GM21723 (cell line): ENCODE data around the gene ELF5.

Experiments used
- ATAC-seq: cut with Tn5 transposase; IDR thresholded peaks from one replicate; pipeline ENCODE4 v1.9.1; 2021; ENCODE audit warnings: mild to moderate bottlenecking, moderate library complexity; ENCODE audit not compliant: unreplicated experiment

The ELF5 gene

GRCh38 chr11:34513682-34514449, at the start of gene ELF5:
ELF5 (minus strand) TSS chr11:34513794; CDS start chr11:34505749, 8,045 bp downstream.
- ATAC-seq, result no peak

DNA sequence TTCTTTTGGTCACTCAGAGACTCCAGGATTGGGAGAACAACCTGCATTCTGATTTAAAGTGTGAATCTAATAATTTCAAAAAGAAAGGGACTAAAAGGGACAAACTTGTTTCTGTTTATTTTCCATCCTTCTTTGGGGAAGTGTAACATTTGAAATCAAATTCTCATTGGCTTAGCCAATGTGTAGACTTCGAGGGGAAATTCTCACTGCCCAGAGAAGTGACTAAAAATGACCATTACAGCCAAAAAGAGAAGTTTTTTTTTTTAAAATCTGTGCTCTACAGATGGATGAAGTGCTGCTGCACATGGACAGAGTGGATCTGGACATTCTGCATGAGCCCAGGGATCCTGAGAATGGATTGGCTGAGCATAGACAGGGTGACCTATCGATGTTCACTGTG, 49.4 kb upstream of the ELF5 start:
- ATAC-seq, result no peak

GRCh38 chr11:34560511-34560910, 46.9 kb upstream of the ELF5 start:
- ATAC-seq, result no peak

GRCh38 chr11:34558673-34559072, 45.1 kb upstream of the ELF5 start:
- no peak for ATAC-seq

DNA sequence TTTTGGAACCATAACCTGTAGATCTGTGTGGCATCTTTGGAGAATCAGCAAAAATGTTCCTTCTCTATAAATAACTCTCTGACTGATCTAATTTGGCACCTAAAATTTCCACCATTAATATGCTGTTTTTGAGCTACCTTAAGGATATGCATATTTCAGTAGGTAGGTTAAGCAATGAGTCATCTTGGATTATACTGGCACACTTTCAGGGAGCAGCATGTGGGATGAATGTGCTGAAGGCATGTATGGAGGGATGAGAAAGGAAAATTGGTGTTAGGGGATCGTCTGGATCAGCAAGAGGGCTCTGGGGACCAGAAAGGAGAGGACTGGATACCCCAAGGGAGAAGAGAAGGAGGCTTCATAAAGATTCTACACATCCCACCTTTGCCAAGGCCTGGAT, 44.6 kb upstream of the ELF5 start:
- ATAC-seq, result no peak

GRCh38 chr11:34552270-34552669, 38.7 kb upstream of the ELF5 start:
- ATAC-seq, result no peak

GRCh38 chr11:34549271-34549670, 35.7 kb upstream of the ELF5 start:
- ATAC-seq, result no peak

- no peak for ATAC-seq
Observed at GRCh38 chr11:34548278-34548677, 34.7 kb upstream of the ELF5 start.

GRCh38 chr11:34546511-34547209, 33.1 kb upstream of the ELF5 start:
- ATAC-seq, result no peak

GRCh38 chr11:34542089-34542488, 28.5 kb upstream of the ELF5 start:
- no peak for ATAC-seq

- no peak for ATAC-seq
Observed at GRCh38 chr11:34540870-34541269, 27.3 kb upstream of the ELF5 start.

DNA sequence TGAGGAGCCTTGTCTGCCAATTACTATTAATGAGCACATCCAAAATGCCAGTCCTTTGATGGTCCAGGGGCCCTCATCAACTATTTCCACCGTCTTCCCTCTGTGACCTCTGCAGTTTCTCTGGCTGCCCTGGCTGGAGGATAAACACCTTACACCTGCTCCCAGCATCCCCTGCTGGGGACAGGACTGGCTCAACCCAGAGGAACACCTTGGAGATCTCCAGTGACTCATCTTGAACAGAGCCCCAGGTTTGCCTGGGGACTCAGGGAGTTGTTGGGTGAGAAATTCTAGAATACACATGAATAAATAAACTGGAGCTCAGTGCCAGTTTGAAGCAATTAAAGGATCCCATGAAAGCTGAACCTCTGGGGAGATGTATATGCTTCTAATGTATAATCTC, 24.0 kb upstream of the ELF5 start:
- no peak for ATAC-seq

- no peak for ATAC-seq
Observed at GRCh38 chr11:34536056-34536455, 22.5 kb upstream of the ELF5 start.

DNA sequence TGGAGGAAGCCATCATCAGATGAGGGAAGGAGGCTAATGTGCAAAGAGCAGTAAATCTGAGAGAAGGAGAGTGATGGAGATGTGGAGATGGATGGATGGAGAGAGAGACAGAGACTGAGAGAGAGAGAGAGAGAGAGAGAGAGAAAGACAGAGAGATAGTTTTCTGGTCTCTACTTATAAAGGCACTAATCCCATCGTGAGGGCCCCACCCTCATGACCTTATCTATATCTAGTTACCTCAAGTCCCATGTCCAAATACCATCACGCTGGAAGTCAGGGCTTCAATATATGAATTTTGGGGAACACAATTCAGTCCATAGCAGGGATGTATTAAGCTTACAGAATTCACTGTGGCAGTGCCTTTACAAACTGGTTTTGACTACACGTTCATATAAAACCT, 21.2 kb upstream of the ELF5 start:
- no peak for ATAC-seq

- no peak for ATAC-seq
Observed at GRCh38 chr11:34531663-34532062, 18.1 kb upstream of the ELF5 start.

GRCh38 chr11:34530545-34531234, 17.1 kb upstream of the ELF5 start:
- no peak for ATAC-seq

GRCh38 chr11:34529643-34530042, 16.0 kb upstream of the ELF5 start:
- ATAC-seq, result no peak

DNA sequence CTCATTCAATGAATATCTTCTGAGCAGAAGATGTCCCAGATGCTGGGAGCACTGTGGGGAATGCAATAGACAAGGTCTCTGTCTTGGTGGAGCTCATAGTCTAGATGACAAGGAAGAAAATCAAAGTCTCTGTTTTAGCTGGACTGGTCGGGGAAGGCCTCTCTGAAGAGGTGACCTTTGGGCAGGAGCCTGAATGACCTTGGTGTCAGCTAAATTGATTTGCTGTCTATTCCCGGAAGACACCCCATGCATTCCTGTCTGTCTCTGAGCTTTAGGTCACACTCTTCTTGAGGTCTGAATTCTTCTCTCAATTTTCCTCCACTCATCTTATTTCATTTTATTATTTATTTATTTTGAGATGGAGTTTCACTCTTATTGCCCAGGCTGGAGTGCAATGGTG, 14.5 kb upstream of the ELF5 start:
- no peak for ATAC-seq

- ATAC-seq, result no peak
Observed at GRCh38 chr11:34525888-34526657, 12.5 kb upstream of the ELF5 start.

DNA sequence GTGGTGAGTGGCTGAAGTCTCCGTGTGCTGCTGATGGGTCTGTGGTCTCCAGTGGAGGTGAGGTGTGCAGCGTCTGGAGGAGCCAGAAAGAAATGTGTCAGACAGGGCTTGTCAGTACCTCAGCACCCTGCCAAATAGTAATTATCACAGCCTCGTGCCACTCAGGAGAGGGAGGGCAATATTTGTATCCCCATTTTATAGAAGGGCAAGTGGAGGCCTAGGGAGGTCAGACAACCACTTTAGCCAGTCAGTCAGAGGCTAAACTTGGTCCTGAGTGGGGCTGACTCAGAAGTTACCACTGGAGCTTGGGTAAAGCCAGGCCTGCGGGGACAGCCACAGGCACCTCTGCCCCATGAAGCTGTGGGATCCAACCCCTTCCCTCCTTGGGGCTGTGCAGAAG, 11.5 kb upstream of the ELF5 start:
- no peak for ATAC-seq

DNA sequence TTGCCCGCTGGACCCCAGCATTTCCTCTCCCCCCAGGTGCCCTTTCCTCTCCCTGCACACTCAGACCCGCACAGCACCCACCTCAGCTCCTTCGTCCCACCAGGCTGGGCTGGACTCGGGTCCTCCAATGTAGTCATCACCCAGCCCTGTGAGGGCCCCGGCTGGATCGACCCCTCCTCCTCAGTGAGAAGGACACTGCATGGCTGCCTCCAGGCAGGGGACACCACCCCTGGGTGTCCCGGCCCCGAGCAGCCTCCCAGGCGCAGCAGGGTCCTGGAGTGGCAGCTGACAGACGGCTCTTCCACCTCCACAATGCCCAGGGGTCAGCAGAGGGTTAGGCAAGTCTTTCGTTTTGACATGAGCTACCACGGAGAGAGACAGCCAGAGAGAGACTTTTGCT, 11.1 kb upstream of the ELF5 start:
- no peak for ATAC-seq
